H1 (cell line): ENCODE measurements around the gene PDE3A.

Source experiments
- CREB1 ChIP-seq: IDR thresholded peaks from 2 replicates; pipeline ENCODE4 v1.6.1; 2012; ENCODE audit warnings: inconsistent platforms
- CTCF ChIP-seq, 3 experiments: IDR thresholded peaks; 1 replicate in 2 of 3; 2 replicates in 1 of 3; pipeline versions ENCODE4 v1.5.1 to v1.6.1; 2011; ENCODE audit warnings: low read length in 3 of 3, mild to moderate bottlenecking in 3 of 3, inconsistent platforms in 2 of 3, low read depth in 1 of 3, moderate library complexity in 1 of 3; ENCODE audit not compliant: insufficient read depth in 1 of 3; ENCODE audit errors: control extremely low read depth in 1 of 3
- EP300 ChIP-seq, 2 experiments: IDR thresholded peaks; 1 replicate in 1 of 2; 2 replicates in 1 of 2; pipeline ENCODE4 v1.6.1; 2011 to 2012; ENCODE audit warnings: low read depth in 2 of 2, low read length in 2 of 2, mild to moderate bottlenecking in 2 of 2, borderline replicate concordance in 1 of 2, inconsistent platforms in 1 of 2, moderate library complexity in 1 of 2
- EZH2 ChIP-seq: fragments of 200-600 bp; sonication (generic); IDR thresholded peaks from 2 replicates; pipeline ENCODE4 v1.7.1; 2012; ENCODE audit warnings: low read depth, mild to moderate bottlenecking, moderate library complexity, low read length, inconsistent platforms; ENCODE audit not compliant: severe bottlenecking
- FOSL1 ChIP-seq: IDR thresholded peaks from 2 replicates; pipeline ENCODE4 v1.6.1; 2011; ENCODE audit warnings: mild to moderate bottlenecking, low read depth, low read length, moderate library complexity; ENCODE audit not compliant: insufficient read depth
- GABPA ChIP-seq: IDR thresholded peaks from 2 replicates; pipeline ENCODE4 v1.6.1; 2011; ENCODE audit warnings: mild to moderate bottlenecking, low read length, moderate library complexity, borderline replicate concordance; ENCODE audit not compliant: insufficient read depth
- MAX ChIP-seq: IDR thresholded peaks from 2 replicates; pipeline ENCODE4 v1.6.1; 2012; ENCODE audit warnings: inconsistent platforms
- POLR2A ChIP-seq, 2 experiments: IDR thresholded peaks; 1 replicate in 1 of 2; 2 replicates in 1 of 2; pipeline ENCODE4 v1.6.1; 2011; ENCODE audit warnings: low read depth in 2 of 2, low read length in 2 of 2, mild to moderate bottlenecking in 2 of 2; ENCODE audit errors: control extremely low read depth in 1 of 2
- POLR2AphosphoS5 ChIP-seq: IDR thresholded peaks from 2 replicates; pipeline ENCODE4 v1.6.1; 2011; ENCODE audit warnings: low read depth, low read length
- RBBP5 ChIP-seq: IDR thresholded peaks from 2 replicates; pipeline ENCODE4 v1.7.1; 2012; ENCODE audit warnings: low read depth, mild to moderate bottlenecking, inconsistent platforms, low read length, moderate library complexity, borderline replicate concordance
- RNF2 ChIP-seq: fragments of 200-900, 300-1000 bp; sonication (generic); IDR thresholded peaks from 2 replicates; pipeline ENCODE4 v1.7.1; 2016; ENCODE audit warnings: borderline replicate concordance, low read depth, mild to moderate bottlenecking, antibody characterized with exemption, low read length; ENCODE audit not compliant: poor library complexity, severe bottlenecking; ENCODE audit errors: missing control alignments
- SP2 ChIP-seq: IDR thresholded peaks from 2 replicates; pipeline ENCODE4 v1.6.1; 2012; ENCODE audit warnings: mild to moderate bottlenecking, low read length, inconsistent platforms
- TAF1 ChIP-seq: IDR thresholded peaks from 2 replicates; pipeline ENCODE4 v1.6.1; 2011; ENCODE audit warnings: mild to moderate bottlenecking, low read depth, low read length
- TCF12 ChIP-seq: IDR thresholded peaks from 2 replicates; pipeline ENCODE4 v1.6.1; 2011; ENCODE audit warnings: low read depth, mild to moderate bottlenecking, low read length

GRCh38 chr12:20494851-20495250 lies 126.5 kb downstream of the PDE3A start:
- TF ChIP-seq RNF2 (no peak), CTCF (IDR thresholded peaks at IDR 0.05; ENCODE audit: control extremely low read depth in 1 of 3, insufficient read depth in 1 of 3, low read depth in 1 of 3, low read length in 3 of 3) (no peak), EP300 (IDR thresholded peaks at IDR 0.05; ENCODE audit: borderline replicate concordance in 1 of 2, low read depth in 2 of 2, low read length in 2 of 2) (no peak), POLR2A (IDR thresholded peaks at IDR 0.05; ENCODE audit: control extremely low read depth in 1 of 2, low read depth in 2 of 2, low read length in 2 of 2) (no peak), CREB1 (no peak), MAX (no peak), POLR2AphosphoS5 (no peak), EZH2 (no peak), TAF1 (no peak), RBBP5 (no peak), SP2 (no peak), TCF12 (no peak), GABPA (no peak), FOSL1 (no peak)
